ENCODE data around the gene CFAP100.
A peak's percentile ranks its signal among the peaks of the same experiment; 100 is the strongest.

CFAP100 gene

DNA sequence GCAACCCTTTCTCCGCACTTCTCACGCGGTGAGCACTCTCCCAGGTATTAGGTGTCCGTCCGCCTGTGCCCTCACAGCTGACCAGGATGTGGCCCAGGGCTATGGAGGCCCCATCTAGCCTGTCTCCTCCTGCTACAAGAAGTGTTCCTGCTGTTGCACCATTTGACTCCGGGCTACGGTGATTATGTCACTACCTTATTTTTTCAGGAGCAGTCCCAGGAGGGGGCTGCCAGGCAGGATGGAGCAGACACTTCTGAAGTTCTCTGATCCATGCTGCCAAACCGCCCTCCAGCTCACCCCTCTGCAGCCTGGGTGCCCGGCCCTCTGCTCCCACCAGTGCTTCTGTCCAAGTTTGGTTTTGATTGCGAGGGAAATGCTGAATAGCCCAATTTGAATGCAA is 44.0 kb downstream of the CFAP100 start:
- Mint-ChIP-seq H3K27ac (no peak overlapping the region), H3K36me3 (ENCODE audit: low read depth) (peaks cover 19% of the 10 kb centered on the region), H3K4me3 (no peak overlapping the region), H3K27me3 (ENCODE audit: low read depth, poor library complexity) (peaks cover 10% of the 10 kb centered on the region), H3K9me3 (no peaks in the 10 kb centered on the region), H3K4me1 (peaks cover 13% of the 10 kb centered on the region)
- no peak for TF ChIP-seq CTCF (IDR thresholded peaks at IDR 0.05)
- no peak for DNase-seq

DNA sequence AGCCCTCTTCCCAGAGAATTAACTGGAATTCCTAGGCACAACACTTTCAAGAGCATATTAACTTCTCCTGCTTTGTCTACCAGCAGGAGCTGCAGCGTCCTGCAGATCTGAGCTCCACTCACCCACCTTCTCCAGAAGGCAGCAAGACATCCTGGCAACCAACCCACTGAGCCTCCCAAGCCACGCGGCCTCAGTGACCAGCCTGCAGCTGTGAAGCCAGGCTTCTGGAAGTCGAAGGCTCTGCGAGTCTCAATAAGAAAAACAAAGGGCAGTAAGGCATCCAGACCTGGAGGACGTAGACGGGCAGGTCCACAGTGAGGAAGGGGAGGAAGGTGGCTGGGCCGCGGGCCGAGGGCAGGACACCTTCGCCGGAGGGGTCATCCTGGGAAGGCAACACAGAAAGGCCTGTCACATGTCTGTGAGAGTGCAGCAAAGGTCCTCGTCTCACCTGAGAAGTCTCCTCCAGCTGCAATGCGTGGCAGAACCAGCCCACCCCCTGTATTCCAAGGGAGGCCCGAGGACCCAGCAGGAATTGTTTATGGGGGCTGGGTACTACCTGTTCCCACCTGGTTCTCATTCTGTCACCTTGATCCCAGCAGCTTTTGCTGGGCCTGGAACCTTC is 44.7 kb downstream of the CFAP100 start:
- Mint-ChIP-seq H3K27ac (peak overlapping the region; percentile 59), H3K4me3 (no peak overlapping the region), H3K9me3 (no peaks in the 10 kb centered on the region), H3K4me1 (peaks cover 8% of the 10 kb centered on the region), H3K27me3 (ENCODE audit: low read depth, poor library complexity) (peaks cover 6% of the 10 kb centered on the region), H3K36me3 (ENCODE audit: low read depth) (peaks cover 19% of the 10 kb centered on the region)
- DNase-seq, result no peak
- no peak for TF ChIP-seq CTCF (IDR thresholded peaks at IDR 0.05)

GRCh38 chr3:126439968-126440708 is 45.4 kb downstream of the CFAP100 start:
- Mint-ChIP-seq H3K4me3 (no peak overlapping the region), H3K9me3 (no peaks in the 10 kb centered on the region), H3K27me3 (ENCODE audit: low read depth, poor library complexity) (peaks cover 4% of the 10 kb centered on the region), H3K36me3 (ENCODE audit: low read depth) (peaks cover 19% of the 10 kb centered on the region), H3K4me1 (peaks cover 6% of the 10 kb centered on the region), H3K27ac (no peak overlapping the region)
- TF ChIP-seq CTCF (IDR thresholded peaks at IDR 0.05), result no peak
- DNase-seq, result no peak

- H3K4me3 Mint-ChIP-seq, result no peak overlapping the region
- H3K27me3 Mint-ChIP-seq (ENCODE audit: low read depth, poor library complexity), result peaks cover 4% of the 10 kb centered on the region
- H3K36me3 Mint-ChIP-seq (ENCODE audit: low read depth), result peaks cover 19% of the 10 kb centered on the region
- peaks cover 6% of the 10 kb centered on the region for H3K4me1 Mint-ChIP-seq
- no peak overlapping the region for H3K27ac Mint-ChIP-seq
- no peak for TF ChIP-seq CTCF (IDR thresholded peaks at IDR 0.05)
- no peaks in the 10 kb centered on the region for H3K9me3 Mint-ChIP-seq
- DNase-seq, result no peak
Observed at GRCh38 chr3:126440709-126440995, 45.9 kb downstream of the CFAP100 start.

DNA sequence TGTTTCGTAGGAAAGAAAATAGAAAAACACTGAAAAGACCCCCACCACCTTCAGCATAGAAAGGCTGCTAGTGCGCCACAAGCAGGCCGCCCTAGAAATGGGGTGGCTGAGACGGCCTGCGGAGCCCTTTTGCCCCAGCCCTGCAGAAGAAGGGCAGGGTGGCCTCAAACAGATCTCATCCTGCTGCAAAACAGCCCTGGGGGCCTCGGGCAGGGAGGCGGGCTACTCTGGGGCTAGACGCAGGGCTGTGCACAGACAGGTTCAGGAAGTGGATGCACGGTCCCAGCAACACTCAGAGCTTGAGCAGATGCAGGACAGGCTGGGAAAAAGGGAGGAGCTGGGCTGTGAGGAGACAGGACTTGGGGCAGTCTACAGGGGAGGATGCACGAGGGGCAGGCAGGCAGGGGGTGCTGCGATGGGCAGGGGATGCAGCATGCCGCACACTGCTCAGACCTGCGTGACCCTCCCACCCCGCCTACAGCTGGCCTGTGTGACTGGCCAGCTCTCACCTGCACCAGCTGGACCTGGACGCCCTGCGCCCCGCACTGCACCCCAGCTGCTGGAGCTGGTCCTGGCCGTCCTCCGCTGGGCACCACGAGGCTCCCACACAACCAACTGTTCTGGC is 46.7 kb downstream of the CFAP100 start:
- Mint-ChIP-seq H3K36me3 (ENCODE audit: low read depth) (peaks cover 19% of the 10 kb centered on the region), H3K27me3 (ENCODE audit: low read depth, poor library complexity) (peaks cover 4% of the 10 kb centered on the region), H3K27ac (peak overlapping the region; percentile 80), H3K9me3 (no peaks in the 10 kb centered on the region), H3K4me3 (no peak overlapping the region), H3K4me1 (peaks cover 6% of the 10 kb centered on the region)
- no peak for TF ChIP-seq CTCF (IDR thresholded peaks at IDR 0.05)
- DNase-seq, result no peak

All from nephron progenitor cell (in vitro differentiated cells).